ENCODE results near the gene POU6F2. TPM values are rescaled to one million over a fixed set of nuclear protein-coding genes. Genes with fewer than 3 reads are reported as not detected.

POU6F2 gene
- polyA plus RNA-seq, 1 experiment, result not detected

DNA sequence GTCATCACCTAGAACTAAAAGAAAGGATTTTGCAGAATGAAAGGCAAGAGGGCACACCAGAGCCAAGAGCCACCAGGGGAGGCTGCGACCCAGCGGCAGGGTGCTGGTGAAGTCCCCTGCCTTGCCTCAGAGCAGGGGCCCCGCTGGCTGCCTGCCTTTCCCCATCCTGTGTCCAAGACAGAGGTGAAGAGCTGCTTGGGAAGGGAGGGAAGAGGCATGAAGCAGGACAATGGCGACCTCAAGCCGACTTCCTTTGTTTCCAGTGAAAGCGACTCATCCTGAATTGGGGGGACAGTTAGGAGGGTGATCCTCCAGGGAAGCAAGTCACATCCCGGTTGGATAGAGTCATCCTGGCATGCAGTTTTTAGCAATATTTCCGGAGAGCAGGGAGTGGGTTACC is 333.0 kb downstream of the POU6F2 start:
- POLR2A ChIA-PET, result no interaction called here
- CTCF ChIA-PET, result no interaction called here
- TF ChIP-seq, protein P1, sequence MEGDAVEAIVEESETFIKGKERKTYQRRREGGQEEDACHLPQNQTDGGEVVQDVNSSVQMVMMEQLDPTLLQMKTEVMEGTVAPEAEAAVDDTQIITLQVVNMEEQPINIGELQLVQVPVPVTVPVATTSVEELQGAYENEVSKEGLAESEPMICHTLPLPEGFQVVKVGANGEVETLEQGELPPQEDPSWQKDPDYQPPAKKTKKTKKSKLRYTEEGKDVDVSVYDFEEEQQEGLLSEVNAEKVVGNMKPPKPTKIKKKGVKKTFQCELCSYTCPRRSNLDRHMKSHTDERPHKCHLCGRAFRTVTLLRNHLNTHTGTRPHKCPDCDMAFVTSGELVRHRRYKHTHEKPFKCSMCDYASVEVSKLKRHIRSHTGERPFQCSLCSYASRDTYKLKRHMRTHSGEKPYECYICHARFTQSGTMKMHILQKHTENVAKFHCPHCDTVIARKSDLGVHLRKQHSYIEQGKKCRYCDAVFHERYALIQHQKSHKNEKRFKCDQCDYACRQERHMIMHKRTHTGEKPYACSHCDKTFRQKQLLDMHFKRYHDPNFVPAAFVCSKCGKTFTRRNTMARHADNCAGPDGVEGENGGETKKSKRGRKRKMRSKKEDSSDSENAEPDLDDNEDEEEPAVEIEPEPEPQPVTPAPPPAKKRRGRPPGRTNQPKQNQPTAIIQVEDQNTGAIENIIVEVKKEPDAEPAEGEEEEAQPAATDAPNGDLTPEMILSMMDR (IDR thresholded peaks at IDR 0.05; ENCODE audit: insufficient read depth, low read depth, low read length), result no peak

DNA sequence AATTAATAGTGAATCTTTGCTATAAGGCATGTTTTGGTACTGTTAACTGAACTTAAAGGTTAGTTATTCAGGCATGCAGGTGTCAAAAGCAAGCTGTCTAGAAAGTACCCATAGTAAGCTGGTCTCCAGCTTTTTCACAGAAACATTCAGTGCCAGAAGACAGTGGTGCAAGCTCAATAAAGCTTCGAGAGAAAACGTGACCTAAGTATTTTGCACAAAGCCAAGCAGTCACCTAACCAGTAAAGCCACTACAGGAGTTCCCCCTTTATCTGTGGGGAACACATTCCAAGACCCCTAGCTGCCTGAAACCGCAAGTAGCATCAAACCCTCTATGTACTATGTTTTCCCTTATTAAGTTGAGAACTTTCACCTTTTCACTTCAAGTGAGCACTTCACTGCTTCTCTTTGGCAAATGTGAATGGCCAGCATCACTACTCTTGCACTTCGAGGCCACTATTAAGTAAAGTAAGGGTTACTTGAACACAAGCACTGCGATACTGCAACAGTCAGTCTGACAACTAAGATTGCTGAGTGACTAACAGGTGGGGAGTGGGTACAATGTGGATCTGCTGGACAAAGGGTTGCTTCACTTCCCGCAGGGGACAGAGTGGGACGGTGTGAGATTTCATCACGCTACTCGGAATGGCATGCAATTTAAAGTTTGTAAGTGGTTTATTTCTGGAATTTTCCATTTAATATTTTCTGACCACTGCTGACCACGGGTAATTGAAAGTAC is 334.7 kb downstream of the POU6F2 start:
- TF ChIP-seq, protein P1 (IDR thresholded peaks at IDR 0.05; ENCODE audit: insufficient read depth, low read depth, low read length), result no peak
- Histone ChIP-seq H3K4me3 (ENCODE audit: low read depth, low read length) (no peak overlapping the region), H3K36me3 (ENCODE audit: control insufficient read depth, insufficient read depth, low read length) (no peaks in the 10 kb centered on the region), H3K27me3 (ENCODE audit: control insufficient read depth, insufficient read depth, low read length) (no peaks in the 10 kb centered on the region)
- ChIA-PET POLR2A (no interaction called here), CTCF (no interaction called here)
- no peak for DNase-seq (ENCODE audit: low read depth)

More for the DNA sequence above, 333.0 kb downstream of the POU6F2 start:
- Histone ChIP-seq H3K36me3 (ENCODE audit: control insufficient read depth, insufficient read depth, low read length) (no peaks in the 10 kb centered on the region), H3K27me3 (ENCODE audit: control insufficient read depth, insufficient read depth, low read length) (no peaks in the 10 kb centered on the region), H3K4me3 (ENCODE audit: low read depth, low read length) (no peak overlapping the region)
- no peak for DNase-seq (ENCODE audit: low read depth)

DNA sequence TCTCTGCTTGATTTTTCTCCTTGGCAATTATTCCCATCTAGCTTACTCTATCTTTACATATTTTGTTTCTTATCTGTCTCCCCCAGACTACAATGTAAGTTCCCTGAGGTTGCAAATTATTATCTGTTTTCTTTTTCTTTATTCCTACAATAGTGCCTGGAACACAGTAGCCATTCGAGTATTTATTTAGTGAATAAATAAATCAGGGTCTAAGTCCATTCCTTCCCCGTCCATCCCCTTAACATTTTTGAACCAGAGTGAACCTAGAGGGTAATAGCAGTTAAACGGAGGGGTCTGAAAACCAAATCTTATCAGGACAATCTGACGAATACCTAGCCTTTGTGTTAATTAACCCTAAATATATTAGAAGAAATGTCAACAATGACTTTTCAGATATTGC is 335.7 kb downstream of the POU6F2 start:
- H3K4me3 ChIP-seq (ENCODE audit: low read depth, low read length), result no peak overlapping the region
- TF ChIP-seq, protein P1 (IDR thresholded peaks at IDR 0.05; ENCODE audit: insufficient read depth, low read depth, low read length), result no peak
- H3K27me3 ChIP-seq (ENCODE audit: control insufficient read depth, insufficient read depth, low read length), result no peaks in the 10 kb centered on the region
- H3K36me3 ChIP-seq (ENCODE audit: control insufficient read depth, insufficient read depth, low read length), result no peaks in the 10 kb centered on the region
- ChIA-PET POLR2A (no interaction called here), CTCF (no interaction called here)
- DNase-seq (ENCODE audit: low read depth), result no peak

DNA sequence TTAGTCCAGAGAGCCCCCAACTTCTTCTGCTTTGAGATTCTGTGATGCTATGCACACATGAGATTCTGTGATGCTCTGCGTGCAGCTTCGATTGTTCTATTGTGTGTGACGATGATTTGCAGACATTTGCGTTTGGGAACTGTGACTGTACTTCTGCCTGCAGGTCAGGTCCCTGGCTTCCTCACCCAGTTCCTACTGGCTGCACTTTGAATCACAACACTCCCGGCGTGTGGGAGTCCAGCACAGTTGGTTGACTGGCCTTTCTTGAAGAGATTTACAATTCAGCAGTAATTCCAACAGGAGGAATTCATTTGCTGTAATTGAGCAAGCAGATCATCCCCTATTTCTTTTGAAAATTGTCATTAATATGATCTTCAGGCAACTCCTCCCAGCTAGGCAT is 336.3 kb downstream of the POU6F2 start:
- no peak overlapping the region for H3K4me3 ChIP-seq (ENCODE audit: low read depth, low read length)
- TF ChIP-seq, protein P1 (IDR thresholded peaks at IDR 0.05; ENCODE audit: insufficient read depth, low read depth, low read length), result no peak
- ChIA-PET CTCF (no interaction called here), POLR2A (no interaction called here)
- no peak for DNase-seq (ENCODE audit: low read depth)
- no peaks in the 10 kb centered on the region for H3K36me3 ChIP-seq (ENCODE audit: control insufficient read depth, insufficient read depth, low read length)
- no peaks in the 10 kb centered on the region for H3K27me3 ChIP-seq (ENCODE audit: control insufficient read depth, insufficient read depth, low read length)

DNA sequence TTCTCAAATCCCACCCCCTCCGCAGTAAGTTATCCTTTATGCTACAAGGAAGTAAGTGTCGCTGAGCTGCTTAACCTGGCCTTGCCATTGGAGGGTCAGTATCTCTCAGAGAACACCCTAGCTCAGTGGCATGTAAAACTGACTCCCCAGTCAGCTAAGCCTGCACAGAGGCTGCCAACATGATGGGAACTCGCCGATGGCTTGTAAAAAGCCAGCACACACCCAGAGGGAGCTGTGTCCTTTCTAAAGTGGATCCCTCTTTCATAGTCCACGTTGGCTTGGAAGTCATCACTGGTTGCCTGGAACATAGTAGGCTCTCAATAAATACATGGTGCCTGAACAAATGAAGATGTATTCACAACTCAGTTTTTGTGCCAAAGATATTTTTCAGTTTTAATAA is 339.4 kb downstream of the POU6F2 start:
- no peak for DNase-seq (ENCODE audit: low read depth)
- ChIA-PET POLR2A (no interaction called here), CTCF (no interaction called here)
- TF ChIP-seq, protein P1 (IDR thresholded peaks at IDR 0.05; ENCODE audit: insufficient read depth, low read depth, low read length), result no peak
- Histone ChIP-seq H3K27me3 (ENCODE audit: control insufficient read depth, insufficient read depth, low read length) (no peaks in the 10 kb centered on the region), H3K36me3 (ENCODE audit: control insufficient read depth, insufficient read depth, low read length) (no peaks in the 10 kb centered on the region), H3K4me3 (ENCODE audit: low read depth, low read length) (no peak overlapping the region)

All from BJ (cell line).